Measurements from ENCODE around the gene TIPRL.

GRCh38 chr1:168216171-168216570 lies 37.4 kb downstream of the TIPRL start:
- TF ChIP-seq RAD21 (IDR thresholded peaks at IDR 0.05 in 1 of 2, conservative IDR thresholded peaks at IDR 0.05 in 1 of 2; ENCODE audit: low read depth in 2 of 2, low read length in 2 of 2), result no peak
- TF ChIP-seq SP1 (IDR thresholded peaks at IDR 0.05; ENCODE audit: low read depth, low read length), result no peak
- no peak for TF ChIP-seq MAX (IDR thresholded peaks at IDR 0.05)
- no peak for TF ChIP-seq POLR2A (IDR thresholded peaks at IDR 0.05; ENCODE audit: control extremely low read depth in 1 of 2, low read depth in 2 of 2, low read length in 2 of 2)
- TF ChIP-seq CBX5 (IDR thresholded peaks at IDR 0.05; ENCODE audit: low read depth, low read length), result no peak
- TF ChIP-seq POLR2AphosphoS5 (IDR thresholded peaks at IDR 0.05; ENCODE audit: low read depth, low read length), result no peak
- TF ChIP-seq YY1 (IDR thresholded peaks at IDR 0.05; ENCODE audit: low read depth, low read length), result no peak
